Right lobe of liver (tissue), 6 donors: ENCODE measurements around the gene SLC36A4. TPM values are rescaled to one million over a fixed set of nuclear protein-coding genes. Genes with fewer than 3 reads are reported as not detected.

ENCODE experiments used
- ATAC-seq, 4 donors: fragments of 200-7000 bp; cut with Tn5 transposase; one replicate each; pipeline ENCODE4 v1.9.1; 2020; ENCODE audit warnings: mild to moderate bottlenecking in 4 of 4, moderate library complexity in 4 of 4
- DNase-seq, 3 donors: peaks; one replicate each; pipeline ENCODE4 v3.0.0-alpha.2; 2020
- H3K27ac ChIP-seq, 3 donors: fragments of 200-600 bp; one replicate each; pipeline ENCODE4 v1.8.0; 2022
- H3K27me3 ChIP-seq, 2 donors: fragments of 200-600 bp; one replicate each; pipeline ENCODE4 v1.8.0; 2022
- H3K36me3 ChIP-seq, 4 donors: fragments of 200-600 bp; sonication (generic) in 1 of 4; one replicate each; pipeline versions ENCODE4 v1.5.1 to v1.8.0; 2017 to 2022; ENCODE audit warnings: control low read depth in 1 of 4
- H3K4me1 ChIP-seq, 4 donors: fragments of 200-600 bp; sonication (generic) in 1 of 4; one replicate each; pipeline versions ENCODE4 v1.5.1 to v1.8.0; 2017 to 2022; ENCODE audit warnings: control low read depth in 1 of 4
- H3K4me3 ChIP-seq, 3 donors: fragments of 200-600 bp; one replicate each; pipeline ENCODE4 v1.8.0; 2022
- H3K9me3 ChIP-seq, 4 donors: fragments of 200-600 bp; sonication (generic) in 1 of 4; one replicate each; pipeline versions ENCODE4 v1.5.1 to v1.8.0; 2017 to 2022; ENCODE audit warnings: control low read depth in 1 of 4
- CTCF ChIP-seq, 4 donors: fragments of 200-600 bp in 3 of 4; fragments of 450-650 bp in 1 of 4; IDR thresholded peaks; one replicate each; pipeline versions ENCODE4 v1.5.1 to v1.8.0; 2016 to 2022; ENCODE audit warnings: antibody characterized with exemption in 4 of 4, mild to moderate bottlenecking in 2 of 4
- POLR2A ChIP-seq: fragments of 450-650 bp; IDR thresholded peaks from one replicate; pipeline ENCODE4 v1.6.1; 2017; ENCODE audit warnings: antibody characterized with exemption, mild to moderate bottlenecking
- WGBS: methylation state at CpG from one replicate; pipeline ENCODE4 v1.1.6; 2018; ENCODE audit warnings: low coverage, low lambda C conversion rate; ENCODE audit not compliant: insufficient coverage; ENCODE audit errors: missing lambda C conversion rate; 5-methylcytosine and 5-hydroxymethylcytosine counted together
- intact Hi-C, 2 donors: fragments of 100-400 bp; cut with DNase I; formaldehyde crosslinking; loops; one replicate each; pipeline versions ENCODE4 v1.11.2 to v1.14.1; 2022
- total RNA-seq, 6 experiments: library from RNA; depleted of rRNA in 2 of 6; stranded (reverse); fragments of >200 nt in 2 of 6; fragmentation: NEBNext Ultra II Directional in 3 of 6; extraction: Animal tissue kit (Norgen Biotek cat#: 25700) in 3 of 6; gene quantifications; one replicate each; pipeline versions ENCODE4 v1.1.0 to v1.2.4, GENCODE V29; 2016 to 2023
- donor health status: DM: no; HTN: yes; CAD: no.
- donor health status: DM: no; HTN: no; CAD: no.
- donor health status: DM: no; HTN: no; CAD: no.
- donor health status: DM: no; HTN: yes; CAD: no.
- donor health status: DM: no; HTN: yes; CAD: no.

The SLC36A4 gene
- total RNA-seq, 6 experiments from 2014 or later = 3.2 to 10.7 (median 6.5) TPM

- Histone ChIP-seq H3K9me3 (no peaks in the 10 kb centered on the region), H3K27ac (no peak overlapping the region), H3K4me3 (no peak overlapping the region), H3K36me3 (no peaks in the 10 kb centered on the region), H3K27me3 (no peaks in the 10 kb centered on the region), H3K4me1 (no peaks in the 10 kb centered on the region)
- ATAC-seq (no peak), DNase-seq (no peak)
- TF ChIP-seq POLR2A (no peak), CTCF (IDR thresholded peaks at IDR 0.05) (no peak)
- WGBS = 76% methylated on average over 3 of the region's 4 CpGs
- intact Hi-C loops = loop anchor here in 1 of 2 donors (10.0 kb wide), 1 partner anchor 277 kb away; no protein-coding TSS in a partner anchor
These were observed 23.7 kb upstream of the SLC36A4 start for GRCh38 chr11:93221539-93221938.

DNA sequence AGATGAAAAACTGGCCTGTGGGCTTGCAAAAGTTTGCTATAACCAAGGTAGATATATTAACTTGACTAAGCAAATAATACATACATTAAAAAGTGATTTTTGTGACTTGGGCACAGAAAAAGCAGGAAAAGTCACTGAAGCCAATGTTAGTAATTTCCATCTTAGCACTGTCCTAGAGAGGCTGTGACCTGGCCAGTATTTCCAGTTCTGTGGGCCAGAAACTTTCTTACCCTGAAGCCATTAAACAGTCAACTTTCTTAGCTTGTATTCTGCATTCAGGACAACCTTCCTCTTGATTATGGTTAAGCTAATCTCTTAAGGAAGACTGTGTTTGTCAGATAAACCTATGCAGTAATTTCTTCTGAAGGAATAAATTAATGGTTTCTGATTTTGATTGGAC, 22.3 kb upstream of the SLC36A4 start:
- intact Hi-C loops = loop anchor here in 1 of 2 donors (10.0 kb wide), 1 partner anchor 275 kb away; no protein-coding TSS in a partner anchor
- ATAC-seq (no peak), DNase-seq (no peak)
- TF ChIP-seq POLR2A (no peak), CTCF (IDR thresholded peaks at IDR 0.05) (no peak)
- H3K27ac ChIP-seq = no peak overlapping the region
- no peaks in the 10 kb centered on the region for H3K36me3 ChIP-seq
- H3K9me3 ChIP-seq = no peaks in the 10 kb centered on the region
- H3K27me3 ChIP-seq = no peaks in the 10 kb centered on the region
- no peaks in the 10 kb centered on the region for H3K4me1 ChIP-seq
- no peak overlapping the region for H3K4me3 ChIP-seq

DNA sequence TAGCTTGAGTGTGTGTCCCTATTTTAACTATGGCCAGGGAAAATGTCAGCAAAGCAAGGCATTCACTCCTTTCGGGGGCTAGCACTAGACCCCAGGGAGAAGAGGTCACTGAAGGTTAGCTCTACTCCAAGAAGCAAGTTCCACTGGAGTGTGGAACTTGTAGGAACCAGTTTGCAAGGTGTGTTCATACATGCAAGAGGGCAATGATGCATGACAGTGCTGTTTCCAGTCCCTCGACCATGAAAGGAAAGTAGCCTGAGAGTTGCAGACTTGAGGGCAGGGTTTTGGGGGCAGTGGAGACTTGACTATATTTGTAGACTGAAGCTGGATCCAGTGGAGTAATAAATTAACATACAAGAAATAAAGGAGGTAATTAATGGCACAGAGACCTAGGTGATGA, 21.6 kb upstream of the SLC36A4 start:
- 88% methylated on average over 1 of the region's 2 CpGs for WGBS
- Histone ChIP-seq H3K27me3 (no peaks in the 10 kb centered on the region), H3K36me3 (no peaks in the 10 kb centered on the region), H3K9me3 (no peaks in the 10 kb centered on the region), H3K4me1 (no peaks in the 10 kb centered on the region), H3K4me3 (no peak overlapping the region), H3K27ac (no peak overlapping the region)
- intact Hi-C loops = no loop called here
- no peak for DNase-seq
- no peak for TF ChIP-seq POLR2A
- TF ChIP-seq CTCF (IDR thresholded peaks at IDR 0.05) = no peak
- no peak for ATAC-seq

- H3K4me1 ChIP-seq = no peaks in the 10 kb centered on the region
- no peak for ATAC-seq
- no peak overlapping the region for H3K4me3 ChIP-seq
- TF ChIP-seq CTCF (IDR thresholded peaks at IDR 0.05) = no peak
- intact Hi-C loops = no loop called here
- no peaks in the 10 kb centered on the region for H3K9me3 ChIP-seq
- no peaks in the 10 kb centered on the region for H3K36me3 ChIP-seq
- H3K27ac ChIP-seq = no peak overlapping the region
- no peak for DNase-seq
- H3K27me3 ChIP-seq = no peaks in the 10 kb centered on the region
- 58% methylated on average over 5 of the region's 5 CpGs for WGBS
These were observed 18.8 kb upstream of the SLC36A4 start for GRCh38 chr11:93216511-93217101.

DNA sequence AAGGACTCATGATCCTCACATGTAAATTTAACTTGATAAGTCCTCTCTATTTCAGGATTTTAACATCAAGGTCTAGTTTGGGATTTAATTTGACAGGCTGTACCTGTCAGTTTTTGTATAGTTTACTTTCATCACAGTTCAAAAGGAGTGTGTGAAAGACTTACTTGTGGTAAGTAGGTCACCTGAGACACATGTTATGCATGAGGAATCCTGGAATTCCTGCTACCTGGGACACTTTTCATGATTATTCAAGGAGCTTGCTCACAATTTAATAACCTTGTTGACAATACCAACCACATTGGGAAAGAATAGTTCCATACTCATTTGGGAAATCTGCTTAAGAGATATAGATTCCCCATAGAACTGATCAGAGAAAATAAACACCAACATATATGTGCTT, 15.8 kb upstream of the SLC36A4 start:
- intact Hi-C loops = no loop called here
- ATAC-seq = no peak
- H3K36me3 ChIP-seq = no peaks in the 10 kb centered on the region
- no peak overlapping the region for H3K4me3 ChIP-seq
- DNase-seq = no peak
- no peak overlapping the region for H3K27ac ChIP-seq
- TF ChIP-seq CTCF (IDR thresholded peaks at IDR 0.05) (no peak), POLR2A (no peak)
- no peaks in the 10 kb centered on the region for H3K4me1 ChIP-seq
- H3K27me3 ChIP-seq = no peaks in the 10 kb centered on the region
- no peaks in the 10 kb centered on the region for H3K9me3 ChIP-seq
